Measurements from ENCODE around the gene SPDYE18.
"Not testable (repeated sequence)": the region's sequence is repeated elsewhere in the genome, so short reads cannot be mapped to it uniquely, and the experiment has no call there.

The SPDYE18 gene

GRCh38 chr7:77062557-77062956 is at the start of gene SPDYE18:
Gene SPDYE18 (minus strand): TSS chr7:77062558. CDS start chr7:77060512, 2,046 bp downstream.
- DNase-seq (ENCODE audit: low read depth) = not testable (repeated sequence)

GRCh38 chr7:77108362-77108761 is 46.0 kb upstream of the SPDYE18 start:
- not testable (repeated sequence) for DNase-seq (ENCODE audit: low read depth)

GRCh38 chr7:77107659-77108058 is 45.3 kb upstream of the SPDYE18 start:
- DNase-seq (ENCODE audit: low read depth) = not testable (repeated sequence)

- not testable (repeated sequence) for DNase-seq (ENCODE audit: low read depth)
These were observed 43.5 kb upstream of the SPDYE18 start for GRCh38 chr7:77105904-77106303.

- not testable (repeated sequence) for DNase-seq (ENCODE audit: low read depth)
These were observed 40.3 kb upstream of the SPDYE18 start for GRCh38 chr7:77102671-77103070.

GRCh38 chr7:77101187-77101586 is 38.8 kb upstream of the SPDYE18 start:
- DNase-seq (ENCODE audit: low read depth) = not testable (repeated sequence)

GRCh38 chr7:77100501-77100900 is 38.1 kb upstream of the SPDYE18 start:
- DNase-seq (ENCODE audit: low read depth) = not testable (repeated sequence)

GRCh38 chr7:77092301-77092700 is 29.9 kb upstream of the SPDYE18 start:
- not testable (repeated sequence) for DNase-seq (ENCODE audit: low read depth)

- DNase-seq (ENCODE audit: low read depth) = not testable (repeated sequence)
These were observed 19.8 kb upstream of the SPDYE18 start for GRCh38 chr7:77082192-77082591.

- not testable (repeated sequence) for DNase-seq (ENCODE audit: low read depth)
These were observed 17.9 kb upstream of the SPDYE18 start for GRCh38 chr7:77080236-77080635.

GRCh38 chr7:77079624-77080023 is 17.3 kb upstream of the SPDYE18 start:
- not testable (repeated sequence) for DNase-seq (ENCODE audit: low read depth)

GRCh38 chr7:77079112-77079511 is 16.8 kb upstream of the SPDYE18 start:
- not testable (repeated sequence) for DNase-seq (ENCODE audit: low read depth)

- not testable (repeated sequence) for DNase-seq (ENCODE audit: low read depth)
These were observed 14.7 kb upstream of the SPDYE18 start for GRCh38 chr7:77077060-77077459.

GRCh38 chr7:77074786-77075396 is 12.5 kb upstream of the SPDYE18 start:
- not testable (repeated sequence) for DNase-seq (ENCODE audit: low read depth)

- not testable (repeated sequence) for DNase-seq (ENCODE audit: low read depth)
These were observed 8.8 kb upstream of the SPDYE18 start for GRCh38 chr7:77071108-77071507.

GRCh38 chr7:77065869-77066268 is 3.5 kb upstream of the SPDYE18 start:
- DNase-seq (ENCODE audit: low read depth) = not testable (repeated sequence)

GRCh38 chr7:77063732-77064131 is 1.4 kb upstream of the SPDYE18 start:
- DNase-seq (ENCODE audit: low read depth) = not testable (repeated sequence)

- DNase-seq (ENCODE audit: low read depth) = not testable (repeated sequence)
These were observed 30.1 kb downstream of the SPDYE18 start, which contains the start of gene SPDYE17 for GRCh38 chr7:77032261-77032660. Gene SPDYE17 (minus strand): TSS chr7:77032361. CDS start chr7:77030570, 1,791 bp downstream.

GRCh38 chr7:77026349-77026748 is 36.0 kb downstream of the SPDYE18 start:
- DNase-seq (ENCODE audit: low read depth) = not testable (repeated sequence)

GRCh38 chr7:77010074-77010680 is 52.2 kb downstream of the SPDYE18 start:
- DNase-seq (ENCODE audit: low read depth) = not testable (repeated sequence)

- DNase-seq (ENCODE audit: low read depth) = not testable (repeated sequence)
These were observed 54.4 kb downstream of the SPDYE18 start for GRCh38 chr7:77008000-77008399.

GRCh38 chr7:77006127-77007110 is 55.9 kb downstream of the SPDYE18 start:
- DNase-seq (ENCODE audit: low read depth) = not testable (repeated sequence)
